Measurements from ENCODE around the gene C3orf20. TPM values are rescaled to one million over a fixed set of nuclear protein-coding genes. Genes with fewer than 3 reads are reported as not detected.
A peak's percentile ranks its signal among the peaks of the same experiment; 100 is the strongest.

The C3orf20 gene
- total RNA-seq, result under 1 TPM; 0.10 to 0.11 TPM

DNA sequence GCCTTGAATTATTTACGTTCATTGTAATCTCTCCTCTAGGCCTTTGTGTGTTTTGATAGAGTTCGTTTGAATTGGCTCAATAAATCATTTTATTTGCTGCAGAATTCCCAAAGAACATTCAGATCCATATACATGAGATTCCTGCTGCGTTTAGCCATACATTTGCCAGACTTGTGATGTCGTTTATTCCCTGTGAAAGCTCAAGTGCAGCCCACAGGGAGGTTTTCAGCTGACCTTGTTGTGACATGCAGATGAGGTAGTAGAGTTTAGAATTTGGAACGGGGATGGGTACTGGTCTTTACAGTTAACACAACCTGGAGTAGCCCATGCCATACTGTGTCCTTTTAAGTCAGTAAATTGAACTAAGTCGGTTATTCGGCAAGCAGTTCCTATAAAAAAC, at the start of gene C3orf20:
TSS of gene C3orf20 (plus strand) at position 301 of the 400 bp plus-strand sequence. CDS start 7,573 bp downstream, outside the sequence.
- Mint-ChIP-seq H3K4me3 (no peak within 1 kb of the TSS), H3K9me3 (ENCODE audit: insufficient read depth) (no peaks in the 10 kb centered on the region), H3K4me1 (ENCODE audit: low read depth) (no peaks in the 10 kb centered on the region), H3K27me3 (ENCODE audit: low read depth) (no peaks in the 10 kb centered on the region), H3K27ac (no peak within 1 kb of the TSS), H3K36me3 (ENCODE audit: low read depth) (peaks cover 25% of the 10 kb centered on the region)
- ATAC-seq (no peak), DNase-seq (no peak)
- POLR2A ChIA-PET, result interaction anchor here (0.6 kb wide), 1 partner anchor 217 kb away, joined by 3 read pairs; no protein-coding TSS in a partner anchor
- CTCF ChIA-PET, result interaction anchor here (0.9 to 3.7 kb wide), 4 partner anchors 23 to 247 kb away, joined by 3 to 16 read pairs (median 8); partner anchors contain the start of gene CCDC174

DNA sequence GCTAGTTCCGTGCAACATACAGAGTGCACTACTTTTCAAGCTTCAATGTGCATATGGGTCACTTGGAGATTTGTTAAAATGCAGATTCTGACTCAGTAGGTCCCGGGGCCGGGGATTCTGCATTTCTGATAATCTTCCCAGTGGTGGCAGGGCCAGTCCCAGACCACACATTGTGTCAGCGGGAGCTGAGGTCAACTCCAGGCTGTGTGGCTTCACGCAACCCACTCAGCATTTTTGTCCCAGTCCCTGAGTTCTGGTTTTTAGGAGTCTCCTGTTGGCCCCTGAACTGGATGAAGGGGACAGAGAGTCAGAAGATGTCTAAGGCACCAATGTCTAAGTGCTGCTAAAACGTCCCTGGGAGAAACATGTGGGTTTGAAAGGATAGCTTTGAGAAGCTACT, 49.5 kb upstream of the C3orf20 start:
- no peaks in the 10 kb centered on the region for H3K9me3 Mint-ChIP-seq (ENCODE audit: insufficient read depth)
- ATAC-seq (no peak), DNase-seq (no peak)
- no peaks in the 10 kb centered on the region for H3K4me1 Mint-ChIP-seq (ENCODE audit: low read depth)
- ChIA-PET POLR2A (no interaction called here), CTCF (no interaction called here)
- H3K27me3 Mint-ChIP-seq (ENCODE audit: low read depth), result peaks cover 9% of the 10 kb centered on the region
- no peaks in the 10 kb centered on the region for H3K36me3 Mint-ChIP-seq (ENCODE audit: low read depth)
- no peak overlapping the region for H3K4me3 Mint-ChIP-seq
- no peak overlapping the region for H3K27ac Mint-ChIP-seq

- peaks cover 9% of the 10 kb centered on the region for H3K27me3 Mint-ChIP-seq (ENCODE audit: low read depth)
- no peaks in the 10 kb centered on the region for H3K4me1 Mint-ChIP-seq (ENCODE audit: low read depth)
- H3K4me3 Mint-ChIP-seq, result no peak overlapping the region
- ATAC-seq, result no peak
- ChIA-PET POLR2A (no interaction called here), CTCF (no interaction called here)
- H3K36me3 Mint-ChIP-seq (ENCODE audit: low read depth), result no peaks in the 10 kb centered on the region
- H3K27ac Mint-ChIP-seq, result no peak overlapping the region
- no peaks in the 10 kb centered on the region for H3K9me3 Mint-ChIP-seq (ENCODE audit: insufficient read depth)
- DNase-seq, result no peak
These were observed 47.1 kb upstream of the C3orf20 start for GRCh38 chr3:14627815-14628214.

DNA sequence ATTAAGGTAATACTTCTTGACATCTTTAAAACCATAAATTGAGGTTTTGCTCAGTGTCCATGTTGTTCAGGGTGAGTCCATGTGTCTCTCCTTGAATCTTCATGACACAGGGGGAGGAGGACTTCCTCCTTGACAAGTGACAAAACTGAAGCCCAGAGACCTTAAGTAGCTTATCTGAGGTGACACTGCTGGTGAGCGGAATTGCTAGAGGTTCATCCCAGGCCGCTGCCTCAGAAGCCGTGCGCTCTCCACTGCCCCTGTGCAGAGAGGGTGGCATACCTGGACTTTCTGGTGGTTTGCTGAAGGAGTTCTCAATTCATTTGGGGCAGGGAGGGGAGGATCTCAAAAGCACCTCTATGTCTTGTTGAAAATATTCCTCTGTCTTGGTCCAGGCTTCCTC, 46.5 kb upstream of the C3orf20 start:
- CTCF ChIA-PET, result no interaction called here
- H3K27ac Mint-ChIP-seq, result no peak overlapping the region

DNA sequence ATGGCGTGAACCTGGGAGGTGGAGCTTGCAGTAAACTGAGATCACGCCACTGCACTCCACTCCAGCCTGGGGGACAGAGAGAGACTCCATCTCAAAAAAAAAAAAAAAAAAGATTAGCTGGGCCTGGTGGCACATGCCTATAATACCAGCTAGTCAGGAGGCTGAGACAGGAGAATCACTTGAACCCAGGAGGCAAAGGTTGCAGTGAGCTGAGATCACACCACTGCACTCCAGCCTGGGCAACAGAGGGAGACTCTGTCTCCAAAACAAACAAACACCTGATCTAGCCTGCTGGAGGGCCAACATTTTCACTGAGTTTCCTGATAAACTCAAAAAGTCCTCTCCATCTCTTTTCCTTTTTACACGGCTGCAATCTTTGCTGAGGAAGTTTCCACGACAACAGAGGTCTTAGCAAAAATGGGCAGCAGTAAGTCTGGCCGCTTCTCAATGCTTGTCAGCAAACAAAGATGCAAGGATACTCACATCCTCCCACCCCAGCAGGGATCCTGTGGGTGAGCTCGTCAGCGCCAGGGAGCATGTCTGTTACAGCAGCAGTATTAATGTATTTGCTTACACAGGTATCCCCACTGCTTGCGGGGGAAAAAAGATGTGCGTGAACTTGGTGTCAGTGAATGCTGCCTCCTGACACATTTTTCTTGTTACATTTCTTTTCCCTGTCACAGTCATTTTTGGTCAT, 44.4 kb upstream of the C3orf20 start:
- Mint-ChIP-seq H3K9me3 (ENCODE audit: insufficient read depth) (no peaks in the 10 kb centered on the region), H3K27me3 (ENCODE audit: low read depth) (peaks cover 8% of the 10 kb centered on the region), H3K4me3 (no peak overlapping the region), H3K27ac (no peak overlapping the region), H3K4me1 (ENCODE audit: low read depth) (no peaks in the 10 kb centered on the region), H3K36me3 (ENCODE audit: low read depth) (no peaks in the 10 kb centered on the region)
- no peak for ATAC-seq
- CTCF ChIA-PET, result interaction anchor here (1.0 kb wide), 1 partner anchor 20 kb away, joined by 3 read pairs; no protein-coding TSS in a partner anchor
- POLR2A ChIA-PET, result no interaction called here
- no peak for DNase-seq

More for the DNA sequence above, 46.5 kb upstream of the C3orf20 start:
- Mint-ChIP-seq H3K4me1 (ENCODE audit: low read depth) (no peaks in the 10 kb centered on the region), H3K36me3 (ENCODE audit: low read depth) (no peaks in the 10 kb centered on the region), H3K9me3 (ENCODE audit: insufficient read depth) (no peaks in the 10 kb centered on the region), H3K27me3 (ENCODE audit: low read depth) (peaks cover 9% of the 10 kb centered on the region), H3K4me3 (no peak overlapping the region)
- DNase-seq (no peak), ATAC-seq (no peak)
- POLR2A ChIA-PET, result no interaction called here

DNA sequence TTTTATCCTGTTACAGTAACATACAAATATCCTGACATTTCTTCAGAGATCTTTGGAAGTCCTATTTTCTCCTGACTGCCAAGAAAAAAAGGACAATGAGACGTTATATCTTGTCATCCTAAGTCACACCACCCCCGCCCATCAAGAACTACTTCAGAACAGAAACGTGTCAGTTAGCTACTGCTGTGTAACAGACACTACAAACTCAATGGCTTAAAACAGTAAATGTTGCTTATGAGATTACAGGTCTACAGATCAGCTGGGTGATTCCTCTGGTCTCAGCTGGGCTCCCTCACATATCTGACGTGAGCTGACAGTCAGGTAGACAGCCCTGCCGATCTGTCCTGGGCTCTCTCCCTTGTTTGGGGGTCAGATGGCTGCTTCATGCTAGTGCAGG, 43.8 kb upstream of the C3orf20 start:
- CTCF ChIA-PET, result interaction anchor here (2.7 kb wide), 1 partner anchor 290 kb away, joined by 8 read pairs; no protein-coding TSS in a partner anchor
- no peak for ATAC-seq
- Mint-ChIP-seq H3K27ac (no peak overlapping the region), H3K36me3 (ENCODE audit: low read depth) (no peaks in the 10 kb centered on the region), H3K4me1 (ENCODE audit: low read depth) (no peaks in the 10 kb centered on the region), H3K27me3 (ENCODE audit: low read depth) (peaks cover 7% of the 10 kb centered on the region), H3K9me3 (ENCODE audit: insufficient read depth) (no peaks in the 10 kb centered on the region), H3K4me3 (no peak overlapping the region)
- DNase-seq, result no peak
- POLR2A ChIA-PET, result no interaction called here

GRCh38 chr3:14631687-14632441, 43.1 kb upstream of the C3orf20 start:
- H3K36me3 Mint-ChIP-seq (ENCODE audit: low read depth), result no peaks in the 10 kb centered on the region
- no peaks in the 10 kb centered on the region for H3K9me3 Mint-ChIP-seq (ENCODE audit: insufficient read depth)
- no peak overlapping the region for H3K4me3 Mint-ChIP-seq
- no peaks in the 10 kb centered on the region for H3K4me1 Mint-ChIP-seq (ENCODE audit: low read depth)
- ChIA-PET CTCF (interaction anchor here (0.9 to 2.7 kb wide), 4 partner anchors 12 to 290 kb away, joined by 3 to 8 read pairs (median 4); no protein-coding TSS in a partner anchor), POLR2A (no interaction called here)
- DNase-seq (no peak), ATAC-seq (no peak)
- H3K27me3 Mint-ChIP-seq (ENCODE audit: low read depth), result peaks cover 11% of the 10 kb centered on the region
- no peak overlapping the region for H3K27ac Mint-ChIP-seq

DNA sequence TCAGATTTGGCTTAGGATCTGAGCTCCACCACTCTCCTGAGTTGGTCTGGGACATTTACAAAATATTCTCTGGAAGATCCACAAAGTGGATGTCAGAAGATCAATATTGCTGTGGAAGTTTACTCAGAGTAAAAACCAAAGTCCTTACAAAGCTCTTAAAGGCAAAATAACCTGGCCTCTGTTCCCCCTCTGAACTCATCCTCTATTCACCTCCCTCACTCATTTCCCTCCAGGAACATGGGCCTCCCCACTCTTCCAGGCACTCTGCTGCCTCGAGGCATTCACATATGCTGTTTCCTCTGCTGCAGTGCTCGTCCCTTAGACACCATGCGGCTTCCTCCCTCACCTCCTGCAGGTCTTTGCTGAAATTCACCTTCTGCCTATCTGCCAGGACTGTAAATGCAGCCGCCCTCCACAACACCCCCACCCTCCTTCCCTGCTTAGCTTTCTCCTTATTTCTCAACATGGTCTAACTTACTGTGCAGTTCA, 42.5 kb upstream of the C3orf20 start:
- H3K27ac Mint-ChIP-seq, result no peak overlapping the region
- ChIA-PET POLR2A (no interaction called here), CTCF (interaction anchor here (0.6 to 2.7 kb wide), 6 partner anchors 11 to 1141 kb away, joined by 3 to 8 read pairs (median 4); no protein-coding TSS in a partner anchor)

GRCh38 chr3:14633417-14633816, 41.5 kb upstream of the C3orf20 start:
- H3K9me3 Mint-ChIP-seq (ENCODE audit: insufficient read depth), result no peaks in the 10 kb centered on the region
- no peak overlapping the region for H3K27ac Mint-ChIP-seq
- H3K27me3 Mint-ChIP-seq (ENCODE audit: low read depth), result peaks cover 16% of the 10 kb centered on the region
- DNase-seq (no peak), ATAC-seq (no peak)
- H3K36me3 Mint-ChIP-seq (ENCODE audit: low read depth), result no peaks in the 10 kb centered on the region
- ChIA-PET CTCF (interaction anchor here (0.8 to 2.7 kb wide), 2 partner anchors 14 to 288 kb away, joined by 4 to 8 read pairs; no protein-coding TSS in a partner anchor), POLR2A (no interaction called here)
- no peak overlapping the region for H3K4me3 Mint-ChIP-seq
- no peaks in the 10 kb centered on the region for H3K4me1 Mint-ChIP-seq (ENCODE audit: low read depth)

More for the DNA sequence above, 42.5 kb upstream of the C3orf20 start:
- H3K27me3 Mint-ChIP-seq (ENCODE audit: low read depth), result peaks cover 12% of the 10 kb centered on the region
- H3K4me3 Mint-ChIP-seq, result no peak overlapping the region
- no peaks in the 10 kb centered on the region for H3K4me1 Mint-ChIP-seq (ENCODE audit: low read depth)
- ATAC-seq (no peak), DNase-seq (no peak)
- H3K36me3 Mint-ChIP-seq (ENCODE audit: low read depth), result no peaks in the 10 kb centered on the region
- H3K9me3 Mint-ChIP-seq (ENCODE audit: insufficient read depth), result no peaks in the 10 kb centered on the region

- POLR2A ChIA-PET, result no interaction called here
- Mint-ChIP-seq H3K9me3 (ENCODE audit: insufficient read depth) (no peaks in the 10 kb centered on the region), H3K27ac (no peak overlapping the region), H3K4me1 (ENCODE audit: low read depth) (no peaks in the 10 kb centered on the region), H3K4me3 (no peak overlapping the region), H3K36me3 (ENCODE audit: low read depth) (no peaks in the 10 kb centered on the region), H3K27me3 (ENCODE audit: low read depth) (peaks cover 18% of the 10 kb centered on the region)
- CTCF ChIA-PET, result interaction anchor here (0.6 to 2.7 kb wide), 2 partner anchors 16 to 288 kb away, joined by 3 to 8 read pairs; no protein-coding TSS in a partner anchor
- peak; percentile 67 for DNase-seq
- ATAC-seq, result peak; percentile 84
These were observed 41.0 kb upstream of the C3orf20 start for GRCh38 chr3:14633819-14634424.

DNA sequence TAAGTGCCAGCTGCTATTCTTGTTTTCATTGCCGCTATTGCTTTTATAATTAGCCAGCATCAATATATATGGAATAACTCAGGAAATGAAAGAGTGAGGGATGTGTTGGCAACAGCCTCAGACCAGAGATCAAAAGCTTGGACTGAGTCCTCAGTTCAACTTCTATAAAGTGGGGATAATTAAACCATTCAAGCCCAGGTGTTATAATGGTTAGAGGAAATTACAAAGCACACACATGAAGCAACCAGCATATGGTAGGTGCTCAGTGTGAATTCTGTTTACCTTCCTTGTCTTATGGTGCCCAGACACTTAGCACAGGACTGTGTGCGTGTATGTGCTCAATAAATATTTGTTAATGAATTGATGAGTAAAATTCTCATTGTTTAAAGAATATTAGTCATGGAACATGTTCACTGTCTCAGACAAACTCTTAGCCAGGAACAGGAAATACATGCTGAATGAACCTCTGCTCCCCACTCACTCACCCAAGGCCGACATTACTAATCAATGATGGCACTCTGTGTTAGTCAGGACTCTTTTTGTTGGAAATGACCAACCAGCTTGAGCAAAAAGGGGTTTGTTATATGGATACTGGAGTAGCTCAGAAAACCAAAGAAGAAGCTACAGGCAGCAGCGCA, 40.1 kb upstream of the C3orf20 start:
- POLR2A ChIA-PET, result interaction anchor here (1.5 kb wide), 1 partner anchor 17 kb away, joined by 4 read pairs; the partner anchor contains the start of gene CCDC174
- DNase-seq, result no peak
- peaks cover 24% of the 10 kb centered on the region for H3K27me3 Mint-ChIP-seq (ENCODE audit: low read depth)

More for the DNA sequence above, 40.1 kb upstream of the C3orf20 start:
- no peaks in the 10 kb centered on the region for H3K36me3 Mint-ChIP-seq (ENCODE audit: low read depth)
- no peak overlapping the region for H3K4me3 Mint-ChIP-seq
- no peak for ATAC-seq
- H3K9me3 Mint-ChIP-seq (ENCODE audit: insufficient read depth), result no peaks in the 10 kb centered on the region
- CTCF ChIA-PET, result interaction anchor here (0.6 to 2.3 kb wide), 2 partner anchors 15 to 17 kb away, joined by 3 to 9 read pairs; partner anchors contain the start of gene CCDC174
- no peak overlapping the region for H3K27ac Mint-ChIP-seq
- H3K4me1 Mint-ChIP-seq (ENCODE audit: low read depth), result no peaks in the 10 kb centered on the region
